PC-3 (cell line): Measurements from ENCODE around the gene QPRT. TPM values are rescaled to one million over a fixed set of nuclear protein-coding genes. Genes with fewer than 3 reads are reported as not detected.

Source experiments
- total RNA-seq: library from RNA; depleted of rRNA; stranded (reverse); fragments of >200 nt; gene quantifications from 2 replicates; pipeline ENCODE4 v1.2.3, GENCODE V29; 2014; rRNA removed

The QPRT gene
- total RNA-seq, 1 experiment from 2014 or later = 0.22 TPM

Other genes starting within 250 kb of the QPRT start
- gene BOLA2, start 224.8 kb upstream of the QPRT start, total RNA-seq = 93.1 and 150 TPM in 2 replicates
- gene SLX1B, start 224.6 kb upstream of the QPRT start, total RNA-seq = 11.2 and 23.0 TPM in 2 replicates
- gene SULT1A4, start 219.3 kb upstream of the QPRT start, total RNA-seq = 0.40 and 8.3 TPM in 2 replicates
- 17.3 and 36.6 TPM in 2 replicates for gene NPIPB12, start 172.8 kb upstream of the QPRT start, total RNA-seq
- gene SPN, start 15.9 kb upstream of the QPRT start, total RNA-seq = not detected in 2 replicates
- gene C16orf54, start 66.8 kb downstream of the QPRT start, total RNA-seq = not detected in 2 replicates
- gene ZG16, start 99.1 kb downstream of the QPRT start, total RNA-seq = not detected in 2 replicates
- 87.6 and 93.1 TPM in 2 replicates for gene KIF22, start 111.6 kb downstream of the QPRT start, total RNA-seq
- gene MAZ, start 127.3 kb downstream of the QPRT start, total RNA-seq = 279 and 358 TPM in 2 replicates
- 0.35 and 0.40 TPM in 2 replicates for gene PRRT2, start 133.0 kb downstream of the QPRT start, total RNA-seq
- gene PAGR1, start 137.0 kb downstream of the QPRT start, total RNA-seq = 53.8 and 76.7 TPM in 2 replicates
- gene MVP, start 141.3 kb downstream of the QPRT start, total RNA-seq = 27.3 and 36.1 TPM in 2 replicates
- gene CDIPT, start 184.0 kb downstream of the QPRT start, total RNA-seq = 60.5 and 86.2 TPM in 2 replicates
- 23.7 and 25.3 TPM in 2 replicates for gene SEZ6L2, start 220.4 kb downstream of the QPRT start, total RNA-seq
- 2.0 and 3.9 TPM in 2 replicates for gene ASPHD1, start 221.3 kb downstream of the QPRT start, total RNA-seq
- gene KCTD13, start 247.0 kb downstream of the QPRT start, total RNA-seq = 8.2 and 30.2 TPM in 2 replicates